Mucosa of gallbladder (tissue), 1 donor: ENCODE data around the gene RGPD4. TPM values are rescaled to one million over a fixed set of nuclear protein-coding genes. Genes with fewer than 3 reads are reported as not detected.

Experiments
- DNase-seq: peaks from one replicate; pipeline ENCODE4 v3.0.0-alpha.2; 2020; ENCODE audit warnings: low spot score
- total RNA-seq: library from RNA; stranded (reverse); gene quantifications from one replicate; pipeline ENCODE4 v1.2.1, GENCODE V29; 2021
- donor health status: DM: no; HTN: no; CAD: no.

The RGPD4 gene
- total RNA-seq, 1 donor from 2014 or later: not detected

- no peak for DNase-seq
Measured at GRCh38 chr2:107927034-107927534, 100.4 kb downstream of the RGPD4 start.

DNA sequence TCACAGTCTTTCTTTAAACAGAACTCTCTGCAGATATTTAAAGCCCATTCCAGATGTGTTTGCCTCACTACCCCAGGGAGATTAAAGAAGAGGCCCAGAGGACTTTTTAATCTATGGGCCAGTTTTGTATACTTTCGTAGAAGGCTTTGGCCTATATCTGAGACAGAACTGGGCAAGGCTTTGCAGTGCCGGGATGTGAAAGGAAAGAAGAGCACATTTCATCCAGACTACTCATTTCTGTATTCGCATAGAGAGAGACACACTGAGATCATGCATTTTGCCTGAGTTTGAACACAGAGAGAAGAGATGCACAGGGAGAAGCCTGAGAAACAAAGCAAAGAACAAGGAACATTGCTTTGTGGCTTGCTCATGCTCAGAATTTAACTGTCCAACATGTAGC, 104.7 kb downstream of the RGPD4 start:
- DNase-seq: no peak

DNA sequence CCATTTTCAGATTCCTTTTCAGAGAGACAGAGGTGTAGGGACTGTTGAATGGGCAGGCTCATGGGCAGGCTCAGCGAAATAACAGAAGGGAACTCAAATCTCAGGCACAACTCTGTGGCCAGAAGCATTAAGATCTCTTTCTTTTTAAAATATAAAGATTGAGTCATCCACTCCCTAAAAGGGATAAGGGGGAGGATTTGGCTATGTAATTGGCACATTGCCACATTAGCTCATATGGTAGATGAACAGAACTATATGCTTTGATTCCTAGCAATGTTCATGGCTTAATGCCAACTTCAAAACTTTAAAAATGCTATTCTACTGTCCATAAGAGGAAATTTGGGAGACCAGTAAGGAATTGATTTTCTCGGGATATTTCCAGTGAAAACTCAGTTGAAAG, 105.8 kb downstream of the RGPD4 start:
- DNase-seq: no peak

- no peak for DNase-seq
Measured at GRCh38 chr2:107932979-107933378, 106.3 kb downstream of the RGPD4 start.

DNA sequence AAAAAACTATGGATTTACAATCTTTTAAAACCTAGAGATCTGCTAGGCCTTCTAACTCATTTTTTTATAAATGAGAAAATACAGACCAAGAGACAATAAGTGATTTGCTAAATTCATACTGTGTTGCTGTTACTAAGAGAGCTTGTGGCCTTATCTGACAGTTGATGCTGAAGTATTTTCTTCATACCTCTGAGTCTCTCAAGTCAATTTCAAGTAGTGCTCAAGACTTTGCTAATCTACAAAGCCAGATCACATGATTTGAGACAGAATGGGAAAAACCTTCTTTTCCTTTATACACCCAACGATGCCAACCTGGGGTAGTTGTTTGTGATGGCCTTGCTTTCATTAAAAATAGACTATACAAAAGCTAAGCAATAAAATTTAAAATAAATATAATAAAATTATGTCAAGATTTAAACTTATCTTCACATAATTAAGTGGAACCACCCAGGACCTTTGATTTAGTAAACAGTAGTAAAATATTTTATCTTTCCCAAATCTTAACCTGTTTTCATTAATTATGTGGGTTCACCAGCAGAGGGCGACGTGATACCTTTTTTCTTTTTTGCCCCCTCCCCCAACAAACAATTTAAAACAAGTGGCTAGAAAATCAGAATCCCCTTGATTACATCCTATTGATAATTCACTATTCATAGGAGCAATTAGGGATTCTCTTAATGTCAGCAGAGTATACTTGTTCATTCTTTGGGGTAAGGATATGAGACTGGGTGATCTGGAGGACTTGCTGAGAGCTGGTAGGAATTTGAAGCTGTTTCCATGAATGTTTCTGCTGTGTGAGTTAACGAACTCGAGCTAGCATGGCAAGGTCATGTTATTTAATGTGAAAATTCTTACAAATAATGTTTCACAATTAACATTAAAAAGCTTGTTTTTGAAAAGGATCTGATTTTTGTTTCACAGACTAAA, 110.0 kb downstream of the RGPD4 start:
- no peak for DNase-seq

Other genes with a start within 250 kb of the RGPD4 start
- gene SLC5A7, start 159.6 kb downstream of the RGPD4 start, total RNA-seq: 0.20 TPM